ENCODE data around the gene ADIPOR2. TPM values are rescaled to one million over a fixed set of nuclear protein-coding genes. Genes with fewer than 3 reads are reported as not detected.

Gene ADIPOR2
- total and polyA plus RNA-seq, 3 donors from 2014 or later = 70.6 to 78.3 (median 75.1) TPM

GRCh38 chr12:1778911-1779310 is 88.0 kb downstream of the ADIPOR2 start:
- TF ChIP-seq, protein P1, sequence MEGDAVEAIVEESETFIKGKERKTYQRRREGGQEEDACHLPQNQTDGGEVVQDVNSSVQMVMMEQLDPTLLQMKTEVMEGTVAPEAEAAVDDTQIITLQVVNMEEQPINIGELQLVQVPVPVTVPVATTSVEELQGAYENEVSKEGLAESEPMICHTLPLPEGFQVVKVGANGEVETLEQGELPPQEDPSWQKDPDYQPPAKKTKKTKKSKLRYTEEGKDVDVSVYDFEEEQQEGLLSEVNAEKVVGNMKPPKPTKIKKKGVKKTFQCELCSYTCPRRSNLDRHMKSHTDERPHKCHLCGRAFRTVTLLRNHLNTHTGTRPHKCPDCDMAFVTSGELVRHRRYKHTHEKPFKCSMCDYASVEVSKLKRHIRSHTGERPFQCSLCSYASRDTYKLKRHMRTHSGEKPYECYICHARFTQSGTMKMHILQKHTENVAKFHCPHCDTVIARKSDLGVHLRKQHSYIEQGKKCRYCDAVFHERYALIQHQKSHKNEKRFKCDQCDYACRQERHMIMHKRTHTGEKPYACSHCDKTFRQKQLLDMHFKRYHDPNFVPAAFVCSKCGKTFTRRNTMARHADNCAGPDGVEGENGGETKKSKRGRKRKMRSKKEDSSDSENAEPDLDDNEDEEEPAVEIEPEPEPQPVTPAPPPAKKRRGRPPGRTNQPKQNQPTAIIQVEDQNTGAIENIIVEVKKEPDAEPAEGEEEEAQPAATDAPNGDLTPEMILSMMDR (IDR thresholded peaks at IDR 0.05) = no peak
- TF ChIP-seq POLR2A (IDR thresholded peaks at IDR 0.05) = no peak
- intact Hi-C loops (cut with DNase I; ENCODE audit: low total_unique reads) = no loop called here

DNA sequence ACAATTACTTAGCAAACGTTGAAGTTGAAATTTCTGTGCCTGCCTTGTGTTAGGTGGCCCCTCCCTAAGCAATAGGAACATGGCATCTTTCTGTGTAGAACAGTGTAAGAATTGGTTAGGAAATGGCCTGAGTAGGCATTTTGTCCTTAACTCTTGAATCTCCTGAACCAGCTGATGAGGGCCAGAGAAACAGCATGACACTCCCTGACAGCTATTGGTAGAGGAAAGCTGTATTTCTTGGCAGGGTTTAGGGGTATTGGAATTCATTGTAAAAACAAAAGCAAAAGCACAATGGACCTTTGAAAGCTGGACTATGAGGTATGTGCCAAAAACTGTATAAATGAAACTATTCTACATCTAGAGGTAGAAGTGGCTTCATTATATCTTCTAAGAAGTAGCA is 88.9 kb downstream of the ADIPOR2 start:
- intact Hi-C loops (cut with DNase I; ENCODE audit: low total_unique reads) = no loop called here
- peaks cover 13% of the 10 kb centered on the region for H3K4me1 ChIP-seq
- no peaks in the 10 kb centered on the region for H3K36me3 ChIP-seq (ENCODE audit: low read depth, missing control alignments)
- no peaks in the 10 kb centered on the region for H3K27me3 ChIP-seq
- no peak overlapping the region for H3K4me3 ChIP-seq
- TF ChIP-seq POLR2A (IDR thresholded peaks at IDR 0.05) = no peak
- TF ChIP-seq, protein P1 (IDR thresholded peaks at IDR 0.05) = no peak
- peak overlapping the region in 1 of 2 donors; percentile 40 for H3K27ac ChIP-seq
- H3K9me3 ChIP-seq = no peaks in the 10 kb centered on the region
- DNase-seq = no peak
- WGBS, 2 donors = 18 to 30% methylated on average over 1 of the region's 1 CpG

More at GRCh38 chr12:1778911-1779310, 88.0 kb downstream of the ADIPOR2 start:
- Histone ChIP-seq H3K36me3 (ENCODE audit: low read depth, missing control alignments) (no peaks in the 10 kb centered on the region), H3K9me3 (no peaks in the 10 kb centered on the region), H3K4me1 (peaks cover 19% of the 10 kb centered on the region), H3K27ac (no peak overlapping the region), H3K27me3 (no peaks in the 10 kb centered on the region), H3K4me3 (no peak overlapping the region)
- no peak for DNase-seq
- 78 to 82% methylated on average over 4 of the region's 4 CpGs for WGBS, 2 donors

GRCh38 chr12:1781772-1782171 is 90.9 kb downstream of the ADIPOR2 start:
- no peak overlapping the region for H3K4me3 ChIP-seq
- H3K36me3 ChIP-seq (ENCODE audit: low read depth, missing control alignments) = no peaks in the 10 kb centered on the region
- H3K9me3 ChIP-seq = no peaks in the 10 kb centered on the region
- DNase-seq = no peak
- H3K27me3 ChIP-seq = no peaks in the 10 kb centered on the region
- no peak overlapping the region for H3K27ac ChIP-seq
- WGBS, 2 donors = 42 to 71% methylated on average over 2 of the region's 2 CpGs
- H3K4me1 ChIP-seq = peaks cover 13% of the 10 kb centered on the region
- TF ChIP-seq, protein P1 (IDR thresholded peaks at IDR 0.05) = no peak
- TF ChIP-seq POLR2A (IDR thresholded peaks at IDR 0.05) = no peak
- intact Hi-C loops (cut with DNase I; ENCODE audit: low total_unique reads) = no loop called here

- no peak for TF ChIP-seq POLR2A (IDR thresholded peaks at IDR 0.05)
- TF ChIP-seq, protein P1 (IDR thresholded peaks at IDR 0.05) = no peak
- 58 to 79% methylated on average over 2 of the region's 2 CpGs for WGBS, 2 donors
- H3K36me3 ChIP-seq (ENCODE audit: low read depth, missing control alignments) = no peaks in the 10 kb centered on the region
- H3K27ac ChIP-seq = no peak overlapping the region
- H3K4me1 ChIP-seq = peaks cover 13% of the 10 kb centered on the region
- intact Hi-C loops (cut with DNase I; ENCODE audit: low total_unique reads) = no loop called here
- H3K27me3 ChIP-seq = no peaks in the 10 kb centered on the region
- H3K9me3 ChIP-seq = no peaks in the 10 kb centered on the region
- DNase-seq = no peak
- H3K4me3 ChIP-seq = no peak overlapping the region
Measured at GRCh38 chr12:1782215-1782614, 91.3 kb downstream of the ADIPOR2 start.

- Histone ChIP-seq H3K36me3 (ENCODE audit: low read depth, missing control alignments) (no peaks in the 10 kb centered on the region), H3K4me3 (no peak overlapping the region), H3K27me3 (no peaks in the 10 kb centered on the region), H3K27ac (no peak overlapping the region), H3K4me1 (no peaks in the 10 kb centered on the region), H3K9me3 (no peaks in the 10 kb centered on the region)
- 61 to 74% methylated on average over 6 of the region's 6 CpGs for WGBS, 2 donors
- DNase-seq = no peak
- no peak for TF ChIP-seq POLR2A (IDR thresholded peaks at IDR 0.05)
- TF ChIP-seq, protein P1 (IDR thresholded peaks at IDR 0.05) = no peak
- intact Hi-C loops (cut with DNase I; ENCODE audit: low total_unique reads) = no loop called here
Measured at GRCh38 chr12:1787714-1788113, 96.8 kb downstream of the ADIPOR2 start.

Measured in testis (tissue), 3 donors.